ENCODE data around the gene LCN1.

Gene LCN1

GRCh38 chr9:135490166-135490870 is 30.9 kb upstream of the LCN1 start:
- Histone ChIP-seq H3K9me2 (replicated peaks; ENCODE audit: insufficient read depth, low read length) (no peaks in the 10 kb centered on the region), H3K4me1 (ENCODE audit: low read length) (no peaks in the 10 kb centered on the region), H3K36me3 (replicated peaks; ENCODE audit: insufficient read depth, low read length) (no peaks in the 10 kb centered on the region), H3K27ac (ENCODE audit: low read length) (no peak overlapping the region), H2AFZ (ENCODE audit: low read length) (no peak overlapping the region), H3K27me3 (replicated peaks; ENCODE audit: insufficient read depth, low read length) (peaks cover 15% of the 10 kb centered on the region), H3K79me2 (ENCODE audit: low read length) (no peaks in the 10 kb centered on the region), H3K4me3 (ENCODE audit: low read length) (no peak overlapping the region), H4K20me1 (ENCODE audit: insufficient read depth, low read length) (no peaks in the 10 kb centered on the region), H3K9me3 (replicated peaks; ENCODE audit: insufficient read depth, low read length) (no peaks in the 10 kb centered on the region), H3K4me2 (ENCODE audit: low read depth, low read length) (no peak overlapping the region), H3F3A (ENCODE audit: insufficient read depth, low read length) (no peaks in the 10 kb centered on the region), H3K9ac (ENCODE audit: low read length) (no peak overlapping the region)
- TF ChIP-seq EZH2 (optimal IDR thresholded peaks at IDR 0.05; ENCODE audit: low read depth, low read length) (no peak), CTCF (IDR thresholded peaks at IDR 0.05; ENCODE audit: low read length) (no peak), EZH2phosphoT487 (IDR thresholded peaks at IDR 0.05; ENCODE audit: low read length) (no peak)
- DNase-seq: no peak

DNA sequence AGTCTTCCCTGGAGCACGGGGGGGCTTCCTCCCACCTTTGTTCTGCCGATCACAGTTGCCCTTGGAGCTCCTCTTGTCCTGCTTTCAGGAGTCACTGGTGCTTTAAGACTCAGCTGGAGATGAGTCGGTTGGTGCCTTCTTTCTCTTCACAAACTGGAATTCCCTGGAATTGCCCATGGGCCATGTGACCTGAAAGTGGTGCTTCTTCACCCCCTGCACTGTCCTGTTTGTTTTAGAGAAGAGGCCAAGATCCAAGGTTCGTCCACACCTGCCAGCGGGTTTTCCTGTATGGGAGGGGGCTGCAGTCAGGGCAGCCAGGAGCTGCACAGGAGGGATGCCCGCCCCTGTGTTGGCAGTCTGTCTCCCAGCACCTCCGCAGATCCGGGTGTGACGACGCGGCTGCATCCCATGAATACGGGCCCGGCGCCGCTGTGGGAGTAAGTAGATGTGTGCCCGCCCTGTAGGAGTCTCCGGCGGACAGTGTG is 30.2 kb upstream of the LCN1 start:
- Histone ChIP-seq H3K9ac (ENCODE audit: low read length) (no peak overlapping the region), H3K9me2 (replicated peaks; ENCODE audit: insufficient read depth, low read length) (no peaks in the 10 kb centered on the region), H3K27me3 (replicated peaks; ENCODE audit: insufficient read depth, low read length) (peaks cover 23% of the 10 kb centered on the region), H2AFZ (ENCODE audit: low read length) (no peak overlapping the region), H3K4me1 (ENCODE audit: low read length) (no peaks in the 10 kb centered on the region), H3K27ac (ENCODE audit: low read length) (no peak overlapping the region), H3K79me2 (ENCODE audit: low read length) (no peaks in the 10 kb centered on the region), H3K4me3 (ENCODE audit: low read length) (no peak overlapping the region), H3K4me2 (ENCODE audit: low read depth, low read length) (no peak overlapping the region), H3K36me3 (replicated peaks; ENCODE audit: insufficient read depth, low read length) (no peaks in the 10 kb centered on the region), H4K20me1 (ENCODE audit: insufficient read depth, low read length) (no peaks in the 10 kb centered on the region), H3F3A (ENCODE audit: insufficient read depth, low read length) (no peaks in the 10 kb centered on the region), H3K9me3 (replicated peaks; ENCODE audit: insufficient read depth, low read length) (no peaks in the 10 kb centered on the region)
- TF ChIP-seq CTCF (IDR thresholded peaks at IDR 0.05; ENCODE audit: low read length) (no peak), EZH2 (optimal IDR thresholded peaks at IDR 0.05; ENCODE audit: low read depth, low read length) (no peak), EZH2phosphoT487 (IDR thresholded peaks at IDR 0.05; ENCODE audit: low read length) (no peak)
- DNase-seq: no peak

DNA sequence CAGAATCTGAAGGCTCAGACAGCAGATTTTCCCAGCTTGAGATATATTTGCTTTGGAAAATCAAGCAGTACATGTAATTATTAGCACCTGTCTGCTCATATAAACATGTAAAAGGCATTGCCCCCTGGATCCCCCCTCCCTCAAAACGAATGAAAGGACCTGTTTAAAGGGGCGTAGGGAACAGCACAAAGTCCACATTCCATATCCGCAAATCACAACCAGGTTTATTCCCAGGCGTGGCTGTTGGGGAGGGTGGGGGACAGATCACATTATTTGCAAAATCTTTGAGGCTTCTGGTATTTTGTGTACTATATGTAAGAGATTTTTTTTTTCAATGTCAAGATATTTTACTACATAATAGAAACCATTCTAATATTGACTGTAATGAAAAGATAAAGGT is 29.5 kb upstream of the LCN1 start:
- Histone ChIP-seq H3K4me3 (ENCODE audit: low read length) (no peak overlapping the region), H3K27me3 (replicated peaks; ENCODE audit: insufficient read depth, low read length) (peaks cover 30% of the 10 kb centered on the region), H3K9me3 (replicated peaks; ENCODE audit: insufficient read depth, low read length) (no peaks in the 10 kb centered on the region), H3K4me2 (ENCODE audit: low read depth, low read length) (no peak overlapping the region), H3K27ac (ENCODE audit: low read length) (no peak overlapping the region), H3K36me3 (replicated peaks; ENCODE audit: insufficient read depth, low read length) (no peaks in the 10 kb centered on the region), H3K9me2 (replicated peaks; ENCODE audit: insufficient read depth, low read length) (no peaks in the 10 kb centered on the region), H2AFZ (ENCODE audit: low read length) (no peak overlapping the region), H3K79me2 (ENCODE audit: low read length) (no peaks in the 10 kb centered on the region), H3K9ac (ENCODE audit: low read length) (no peak overlapping the region), H3F3A (ENCODE audit: insufficient read depth, low read length) (no peaks in the 10 kb centered on the region), H3K4me1 (ENCODE audit: low read length) (no peaks in the 10 kb centered on the region), H4K20me1 (ENCODE audit: insufficient read depth, low read length) (no peaks in the 10 kb centered on the region)
- TF ChIP-seq EZH2 (optimal IDR thresholded peaks at IDR 0.05; ENCODE audit: low read depth, low read length): no peak
- TF ChIP-seq EZH2phosphoT487 (IDR thresholded peaks at IDR 0.05; ENCODE audit: low read length): no peak
- TF ChIP-seq CTCF (IDR thresholded peaks at IDR 0.05; ENCODE audit: low read length): no peak
- no peak for DNase-seq

Data from MM.1S (cell line).